H9 (cell line): Measurements from ENCODE around the gene FGD5. TPM values are rescaled to one million over a fixed set of nuclear protein-coding genes. Genes with fewer than 3 reads are reported as not detected.

Experiments
- DNase-seq: peaks from one replicate; pipeline ENCODE4 v3.0.0-alpha.2; 2017
- H2AFZ ChIP-seq: one replicate; pipeline ENCODE4 v1.6.1; 2013; ENCODE audit warnings: mild to moderate bottlenecking, low read length, control low read depth, moderate library complexity
- H2AK5ac ChIP-seq: 2 replicates; pipeline ENCODE4 v1.6.1; 2013; ENCODE audit warnings: low read length, control low read depth, mixed read lengths; ENCODE audit not compliant: insufficient read length
- H2BK120ac ChIP-seq: one replicate; pipeline ENCODE4 v1.6.1; 2013; ENCODE audit warnings: low read depth, mild to moderate bottlenecking, low read length, control low read depth, inconsistent platforms; ENCODE audit not compliant: poor library complexity, severe bottlenecking
- H2BK12ac ChIP-seq: 2 replicates; pipeline ENCODE4 v1.6.1; 2013; ENCODE audit warnings: low read length, control low read depth, mixed read lengths, low read depth; ENCODE audit not compliant: insufficient read length
- H2BK15ac ChIP-seq: 2 replicates; pipeline ENCODE4 v1.6.1; 2013; ENCODE audit warnings: low read depth, low read length, control low read depth
- H2BK20ac ChIP-seq: one replicate; pipeline ENCODE4 v1.6.1; 2013; ENCODE audit warnings: low read depth, mild to moderate bottlenecking, low read length, control low read depth, inconsistent platforms; ENCODE audit not compliant: poor library complexity, severe bottlenecking
- H2BK5ac ChIP-seq: 2 replicates; pipeline ENCODE4 v1.6.1; 2013; ENCODE audit warnings: low read length, control low read depth, mixed read lengths; ENCODE audit not compliant: insufficient read length
- H3K14ac ChIP-seq: 2 replicates; pipeline ENCODE4 v1.6.1; 2013; ENCODE audit warnings: low read length, control low read depth; ENCODE audit not compliant: insufficient read depth
- H3K18ac ChIP-seq: 2 replicates; pipeline ENCODE4 v1.6.1; 2013; ENCODE audit warnings: low read depth, mild to moderate bottlenecking, mixed read lengths, low read length, control low read depth; ENCODE audit not compliant: insufficient read length
- H3K23ac ChIP-seq: 2 replicates; pipeline ENCODE4 v1.6.1; 2013; ENCODE audit warnings: low read length, control low read depth, mixed read lengths, low read depth; ENCODE audit not compliant: insufficient read length
- H3K23me2 ChIP-seq: 2 replicates; pipeline ENCODE4 v1.6.1; 2013; ENCODE audit warnings: low read depth, mild to moderate bottlenecking, mixed read lengths, low read length, control low read depth; ENCODE audit not compliant: insufficient read length, poor library complexity, severe bottlenecking
- H3K27ac ChIP-seq: 2 replicates; pipeline ENCODE4 v1.5.1; 2013; ENCODE audit warnings: low read length, control low read depth, mixed read lengths, low read depth; ENCODE audit not compliant: insufficient read length
- H3K27me3 ChIP-seq: 2 replicates; pipeline ENCODE4 v1.6.1; 2013; ENCODE audit warnings: low read length, control low read depth, inconsistent platforms; ENCODE audit not compliant: insufficient read depth
- H3K4ac ChIP-seq: 2 replicates; pipeline ENCODE4 v1.6.1; 2013; ENCODE audit warnings: low read depth, mild to moderate bottlenecking, control low read depth, inconsistent platforms, low read length, moderate library complexity
- H3K4me1 ChIP-seq: 2 replicates; pipeline ENCODE4 v1.6.1; 2013; ENCODE audit warnings: low read length, control low read depth, inconsistent platforms; ENCODE audit not compliant: insufficient read depth
- H3K4me2 ChIP-seq: 2 replicates; pipeline ENCODE4 v1.6.1; 2013; ENCODE audit warnings: low read length, control low read depth, mixed read lengths; ENCODE audit not compliant: insufficient read length, insufficient read depth
- H3K56ac ChIP-seq: 2 replicates; pipeline ENCODE4 v1.6.1; 2013; ENCODE audit warnings: low read depth, mild to moderate bottlenecking, mixed read lengths, low read length, control low read depth; ENCODE audit not compliant: insufficient read length
- H3K79me1 ChIP-seq: 2 replicates; pipeline ENCODE4 v1.6.1; 2013; ENCODE audit warnings: low read depth, mild to moderate bottlenecking, moderate library complexity, low read length, control low read depth, inconsistent platforms; ENCODE audit not compliant: insufficient read depth, poor library complexity, severe bottlenecking
- H3K79me2 ChIP-seq: 2 replicates; pipeline ENCODE4 v1.6.1; 2013; ENCODE audit warnings: low read length, control low read depth, inconsistent platforms; ENCODE audit not compliant: insufficient read depth
- H3K9ac ChIP-seq: 2 replicates; pipeline ENCODE4 v1.6.1; 2013; ENCODE audit warnings: low read length, control low read depth, mixed read lengths; ENCODE audit not compliant: insufficient read length; ENCODE audit errors: extremely low read depth
- H3K9me3 ChIP-seq: one replicate; pipeline ENCODE4 v1.6.1; 2013; ENCODE audit warnings: low read depth, low read length, inconsistent platforms; ENCODE audit not compliant: control insufficient read depth
- H3T11ph ChIP-seq: one replicate; pipeline ENCODE4 v1.6.1; 2013; ENCODE audit warnings: mild to moderate bottlenecking, low read length, control low read depth, inconsistent platforms
- H4K20me1 ChIP-seq: one replicate; pipeline ENCODE4 v1.6.1; 2013; ENCODE audit not compliant: control insufficient read depth, insufficient read length, insufficient read depth
- H4K5ac ChIP-seq: 2 replicates; pipeline ENCODE4 v1.6.1; 2013; ENCODE audit warnings: low read depth, mild to moderate bottlenecking, mixed read lengths, low read length, control low read depth; ENCODE audit not compliant: insufficient read length
- H4K8ac ChIP-seq: replicated peaks from 2 replicates; pipeline ENCODE4 v1.6.1; 2013; ENCODE audit warnings: low read length, control low read depth, mixed read lengths, low read depth; ENCODE audit not compliant: insufficient read length
- H4K91ac ChIP-seq: 2 replicates; pipeline ENCODE4 v1.6.1; 2013; ENCODE audit warnings: low read depth, mild to moderate bottlenecking, moderate library complexity, mixed read lengths, low read length, control low read depth; ENCODE audit not compliant: insufficient read length
- H3K27ac Mint-ChIP-seq, 3 experiments: 2 replicates in 2 of 3; 3 replicates in 1 of 3; pipeline ENCODE4 v1.8.0; 2020 to 2021; ENCODE audit warnings: mixed read lengths in 3 of 3, mild to moderate bottlenecking in 1 of 3, moderate library complexity in 1 of 3
- H3K27me3 Mint-ChIP-seq: 2 replicates; pipeline ENCODE4 v1.8.0; 2021; ENCODE audit warnings: low read depth, mild to moderate bottlenecking, moderate library complexity, mixed read lengths
- H3K36me3 Mint-ChIP-seq, 3 experiments: 2 replicates in 2 of 3; 3 replicates in 1 of 3; pipeline ENCODE4 v1.8.0; 2020 to 2021; ENCODE audit warnings: low read depth in 3 of 3, mixed read lengths in 3 of 3; ENCODE audit not compliant: insufficient read depth in 1 of 3
- H3K4me1 Mint-ChIP-seq, 2 experiments: 2 replicates each; pipeline ENCODE4 v1.8.0; 2020; ENCODE audit warnings: mixed read lengths in 2 of 2
- H3K4me3 Mint-ChIP-seq, 2 experiments: 2 replicates in 1 of 2; 3 replicates in 1 of 2; pipeline ENCODE4 v1.8.0; 2020 to 2021; ENCODE audit warnings: mild to moderate bottlenecking in 2 of 2, mixed read lengths in 2 of 2, moderate library complexity in 1 of 2
- H3K9me3 Mint-ChIP-seq, 2 experiments: 2 replicates in 1 of 2; 3 replicates in 1 of 2; pipeline ENCODE4 v1.8.0; 2020; ENCODE audit warnings: mild to moderate bottlenecking in 2 of 2, mixed read lengths in 2 of 2, moderate library complexity in 1 of 2
- CTCF ChIP-seq: fragments of 200-600 bp; sonication (generic); conservative IDR thresholded peaks from 3 replicates; pipeline ENCODE4 v1.8.0; 2021; ENCODE audit warnings: antibody characterized with exemption, mild to moderate bottlenecking
- WGBS: extraction: QIAGEN DNeasy Blood & Tissue Kit; methylation state at CpG from one replicate; pipeline ENCODE4 v1.1.7; 2013; ENCODE audit warnings: missing lambda C conversion rate, low lambda C conversion rate, mixed read lengths; ENCODE audit not compliant: insufficient read length; ENCODE audit errors: extremely low coverage; 5-methylcytosine and 5-hydroxymethylcytosine counted together
- total RNA-seq: library from RNA; stranded (reverse); gene quantifications from 2 replicates; pipeline ENCODE4 v1.2.1, GENCODE V29; 2021

The FGD5 gene
- total RNA-seq, 1 experiment from 2014 or later: 7.8 TPM

- no peak overlapping the region for H3K14ac ChIP-seq
- H3K9ac ChIP-seq: no peak overlapping the region
- H2BK15ac ChIP-seq: no peak overlapping the region
- no peak overlapping the region for H3K27ac ChIP-seq
- H3K18ac ChIP-seq: no peak overlapping the region
- no peaks in the 10 kb centered on the region for H3K79me2 ChIP-seq
- H3K4me2 ChIP-seq: no peak overlapping the region
- no peak overlapping the region for H3K4me3 Mint-ChIP-seq
- TF ChIP-seq CTCF: no peak
- no peak overlapping the region for H2AK5ac ChIP-seq
- no peak overlapping the region for H2BK12ac ChIP-seq
- no peak overlapping the region for H3K56ac ChIP-seq
- peaks cover 29% of the 10 kb centered on the region for H3K27me3 Mint-ChIP-seq
- WGBS: no CpG with 5 or more reads among the region's 5 CpGs
- H3K9me3 Mint-ChIP-seq: no peaks in the 10 kb centered on the region
- H2BK5ac ChIP-seq: no peak overlapping the region
- H3K23ac ChIP-seq: no peak overlapping the region
- no peak overlapping the region for H3T11ph ChIP-seq
- no peaks in the 10 kb centered on the region; the same call in 1 of the 2 replicates for H3K4me1 ChIP-seq
- H3K27ac Mint-ChIP-seq: no peak overlapping the region; a peak in 1 of 7 replicates
- H3K36me3 Mint-ChIP-seq: no peaks in the 10 kb centered on the region; a peak in 1 of 7 replicates
- H4K91ac ChIP-seq: no peak overlapping the region
- H2BK120ac ChIP-seq: no peak overlapping the region
- no peak overlapping the region for H4K5ac ChIP-seq
- H3K4me1 Mint-ChIP-seq: peaks cover 6 to 16% of the 10 kb centered on the region in 2 experiments
- H3K27me3 ChIP-seq: no peaks in the 10 kb centered on the region
- no peaks in the 10 kb centered on the region for H3K79me1 ChIP-seq
- no peak overlapping the region for H3K4ac ChIP-seq
- H3K23me2 ChIP-seq: no peaks in the 10 kb centered on the region
- no peak overlapping the region for H4K8ac ChIP-seq
- H2AFZ ChIP-seq: no peak overlapping the region
- no peak overlapping the region for H2BK20ac ChIP-seq
- no peak for DNase-seq
- no peaks in the 10 kb centered on the region for H3K9me3 ChIP-seq
- no peaks in the 10 kb centered on the region for H4K20me1 ChIP-seq
Measured at GRCh38 chr3:14789221-14789620, 29.5 kb upstream of the FGD5 start.
